Activated CD8-positive, alpha-beta T cell treated with anti-CD3 and anti-CD28 coated beads for 36 hours (primary cell): ENCODE results near the gene CLPSL2. TPM values are rescaled to one million over a fixed set of nuclear protein-coding genes. Genes with fewer than 3 reads are reported as not detected.

Source experiments
- ATAC-seq: fragments of 200-7000 bp; cut with Tn5 transposase; one replicate; pipeline ENCODE4 v1.10.0; 2021; ENCODE audit warnings: mild to moderate bottlenecking, moderate library complexity
- CTCF ChIA-PET: fragments of 350-600 bp; sonication (Branson Sonifier 250); formaldehyde crosslinking; loops from one replicate; lab custom pipeline; 2021; ENCODE audit warnings: antibody characterized with exemption; lab: Charles Lee
- POLR2A ChIA-PET: fragments of 350-600 bp; sonication (Branson Sonifier 250); formaldehyde crosslinking; loops from one replicate; lab custom pipeline; 2021; ENCODE audit warnings: antibody characterized with exemption; lab: Charles Lee
- DNase-seq: peaks from one replicate; pipeline ENCODE4 v3.0.0-alpha.2; 2020
- H3K27ac Mint-ChIP-seq: one replicate; pipeline ENCODE4 v1.8.0; 2021; ENCODE audit warnings: mild to moderate bottlenecking, mixed read lengths
- H3K27me3 Mint-ChIP-seq: one replicate; pipeline ENCODE4 v1.8.0; 2021; ENCODE audit warnings: mixed read lengths
- H3K36me3 Mint-ChIP-seq: one replicate; pipeline ENCODE4 v1.8.0; 2021; ENCODE audit warnings: low read depth, mixed read lengths
- H3K4me1 Mint-ChIP-seq: one replicate; pipeline ENCODE4 v1.8.0; 2021; ENCODE audit warnings: low read depth, mixed read lengths
- H3K4me3 Mint-ChIP-seq: one replicate; pipeline ENCODE4 v1.8.0; 2021; ENCODE audit warnings: mild to moderate bottlenecking, moderate library complexity, mixed read lengths
- H3K9me3 Mint-ChIP-seq: one replicate; pipeline ENCODE4 v1.8.0; 2021; ENCODE audit warnings: mixed read lengths
- CTCF ChIP-seq: fragments of 200-600 bp; IDR thresholded peaks from one replicate; pipeline ENCODE4 v1.8.0; 2022; ENCODE audit warnings: antibody characterized with exemption, mild to moderate bottlenecking
- intact Hi-C: fragments of 100-400 bp; cut with micrococcal nuclease; formaldehyde crosslinking; loops from one replicate; pipeline ENCODE4 v1.10.0; 2022
- total RNA-seq, 2 experiments: library from RNA; stranded (reverse); gene quantifications; one replicate each; pipeline ENCODE4 v1.2.3, GENCODE V29; 2021

Gene CLPSL2
- total RNA-seq, 2 experiments from 2014 or later: not detected

DNA sequence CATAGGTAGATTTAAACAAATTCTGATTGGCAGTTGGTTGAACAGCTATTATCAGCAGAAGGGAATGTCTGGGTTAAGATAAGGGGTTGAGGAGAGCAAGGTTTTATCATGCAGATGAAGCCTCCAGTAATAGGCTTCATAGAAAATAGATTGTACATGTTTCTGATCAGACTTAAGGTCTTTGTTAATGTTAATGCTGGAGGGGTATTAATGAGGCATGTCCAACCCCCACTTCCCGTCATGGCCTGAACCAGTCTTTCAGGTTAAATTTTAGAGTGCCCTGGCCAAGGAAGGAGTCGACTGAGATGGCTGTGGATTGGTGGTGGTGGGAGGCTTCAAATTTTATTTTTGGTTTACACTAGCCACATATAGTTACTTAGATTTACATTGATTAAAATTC lies 7.8 kb downstream of the CLPSL2 start:
- POLR2A ChIA-PET: interaction anchor here (0.9 kb wide), 1 partner anchor 162 kb away, joined by 5 read pairs; no protein-coding TSS in a partner anchor
- intact Hi-C loops: no loop called here
- TF ChIP-seq CTCF: no peak
- Mint-ChIP-seq H3K27ac (no peak overlapping the region), H3K4me3 (no peak overlapping the region), H3K4me1 (no peaks in the 10 kb centered on the region), H3K36me3 (no peaks in the 10 kb centered on the region), H3K9me3 (no peaks in the 10 kb centered on the region), H3K27me3 (peaks cover 28% of the 10 kb centered on the region)
- no peak for ATAC-seq
- DNase-seq: no peak
- CTCF ChIA-PET: interaction anchor here (0.6 to 1.1 kb wide), 2 partner anchors 34 to 519 kb away, joined by 3 read pairs; no protein-coding TSS in a partner anchor

- intact Hi-C loops: no loop called here
- no peak for ATAC-seq
- ChIA-PET CTCF (no interaction called here), POLR2A (no interaction called here)
- no peak for DNase-seq
- Mint-ChIP-seq H3K27me3 (peaks cover 30% of the 10 kb centered on the region), H3K9me3 (no peaks in the 10 kb centered on the region), H3K4me3 (no peak overlapping the region), H3K36me3 (no peaks in the 10 kb centered on the region), H3K4me1 (no peaks in the 10 kb centered on the region), H3K27ac (no peak overlapping the region)
- TF ChIP-seq CTCF: no peak
Observed at GRCh38 chr6:35786272-35786671, 9.9 kb downstream of the CLPSL2 start.

DNA sequence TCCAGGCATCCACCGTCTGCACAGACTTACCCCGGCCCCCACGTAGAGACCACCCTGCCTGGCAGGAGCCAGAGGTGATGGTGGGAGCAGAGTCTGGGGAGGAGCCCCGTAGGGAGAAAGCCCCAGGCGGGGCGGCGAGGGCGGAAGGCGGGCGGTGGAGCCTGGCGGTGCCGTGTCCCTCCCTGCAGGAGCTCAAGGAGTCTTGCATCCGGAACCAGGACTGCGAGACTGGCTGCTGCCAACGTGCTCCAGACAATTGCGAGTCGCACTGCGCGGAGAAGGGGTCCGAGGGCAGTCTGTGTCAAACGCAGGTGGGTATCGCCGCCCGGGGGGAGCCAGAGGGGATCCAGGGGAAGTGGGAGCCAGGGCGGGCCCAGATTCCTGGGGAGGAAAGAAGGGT lies 10.4 kb downstream of the CLPSL2 start:
- TF ChIP-seq CTCF: no peak
- ATAC-seq (no peak), DNase-seq (no peak)
- POLR2A ChIA-PET: no interaction called here
- intact Hi-C loops: no loop called here
- no peaks in the 10 kb centered on the region for H3K9me3 Mint-ChIP-seq
- CTCF ChIA-PET: no interaction called here
- H3K27me3 Mint-ChIP-seq: peaks cover 29% of the 10 kb centered on the region
- no peak overlapping the region for H3K27ac Mint-ChIP-seq
- H3K36me3 Mint-ChIP-seq: no peaks in the 10 kb centered on the region
- H3K4me1 Mint-ChIP-seq: no peaks in the 10 kb centered on the region
- no peak overlapping the region for H3K4me3 Mint-ChIP-seq

- ChIA-PET POLR2A (interaction anchor here (0.6 kb wide), 1 partner anchor 260 kb away, joined by 3 read pairs; no protein-coding TSS in a partner anchor), CTCF (no interaction called here)
- DNase-seq (no peak), ATAC-seq (no peak)
- Mint-ChIP-seq H3K4me3 (no peak overlapping the region), H3K4me1 (no peaks in the 10 kb centered on the region), H3K36me3 (no peaks in the 10 kb centered on the region), H3K9me3 (no peaks in the 10 kb centered on the region), H3K27me3 (peaks cover 29% of the 10 kb centered on the region), H3K27ac (no peak overlapping the region)
- intact Hi-C loops: no loop called here
- no peak for TF ChIP-seq CTCF
Observed at GRCh38 chr6:35787266-35788218, 11.1 kb downstream of the CLPSL2 start.

GRCh38 chr6:35788423-35788982 lies 12.1 kb downstream of the CLPSL2 start:
- H3K27ac Mint-ChIP-seq: no peak overlapping the region
- no peak for TF ChIP-seq CTCF
- peaks cover 29% of the 10 kb centered on the region for H3K27me3 Mint-ChIP-seq
- ATAC-seq: no peak
- no peaks in the 10 kb centered on the region for H3K4me1 Mint-ChIP-seq
- no peaks in the 10 kb centered on the region for H3K36me3 Mint-ChIP-seq
- H3K4me3 Mint-ChIP-seq: no peak overlapping the region
- intact Hi-C loops: no loop called here
- no peak for DNase-seq
- ChIA-PET CTCF (no interaction called here), POLR2A (no interaction called here)
- H3K9me3 Mint-ChIP-seq: no peaks in the 10 kb centered on the region
